ENCODE measurements around the gene MAP4K4. TPM values are rescaled to one million over a fixed set of nuclear protein-coding genes. Genes with fewer than 3 reads are reported as not detected.

Gene MAP4K4
- total RNA-seq, 2 experiments from 2014 or later, result 67.2 to 181 TPM

- no peak overlapping the region for H2AFZ ChIP-seq (ENCODE audit: low read length)
- ChIA-PET CTCF (ENCODE audit: unreplicated experiment) (interaction anchor here (0.6 kb wide), 2 partner anchors 28 to 35 kb away, joined by 3 read pairs; no protein-coding TSS in a partner anchor), POLR2A (interaction anchor here (0.6 to 2.6 kb wide), 8 partner anchors 12 to 55 kb away, joined by 3 to 19 read pairs (median 4); partner anchors contain the start of gene MAP4K4)
- DNase-seq (ENCODE audit: low spot score), result peak; percentile 78
- peaks cover 34% of the 10 kb centered on the region for H4K20me1 ChIP-seq (ENCODE audit: insufficient read depth, low read length)
- H3K4me2 ChIP-seq (ENCODE audit: low read length), result peak overlapping the region; percentile 76
- H3K9me3 ChIP-seq (ENCODE audit: low read length), result no peaks in the 10 kb centered on the region
- H3K4me1 ChIP-seq (ENCODE audit: insufficient read depth, low read length, poor library complexity, severe bottlenecking), result peaks cover 66% of the 10 kb centered on the region
- H3K4me3 ChIP-seq (ENCODE audit: low read depth, low read length, poor library complexity, severe bottlenecking), result peak overlapping the region; percentile 54
- H3K27ac ChIP-seq (ENCODE audit: low read depth, low read length, poor library complexity, severe bottlenecking), result peak overlapping the region; percentile 91
- peaks cover 11% of the 10 kb centered on the region for H3K36me3 ChIP-seq (ENCODE audit: insufficient read depth, low read length)
- intact Hi-C loops (cut with micrococcal nuclease; ENCODE audit: unreplicated experiment), result no loop called here
- BruUV-seq (replicated peaks), result no TSS peak
- H3K79me2 ChIP-seq (ENCODE audit: insufficient read depth, low read depth, low read length), result peaks cover 81% of the 10 kb centered on the region
- no peaks in the 10 kb centered on the region for H3K9me2 ChIP-seq (ENCODE audit: insufficient read depth, low read length)
- no peak for TF ChIP-seq CTCF (conservative IDR thresholded peaks at IDR 0.05; ENCODE audit: low read length)
- TF ChIP-seq EZH2phosphoT487 (IDR thresholded peaks at IDR 0.05; ENCODE audit: borderline replicate concordance, low read depth, low read length), result no peak
Observed at GRCh38 chr2:101751875-101752619, 54.5 kb downstream of the MAP4K4 start.

DNA sequence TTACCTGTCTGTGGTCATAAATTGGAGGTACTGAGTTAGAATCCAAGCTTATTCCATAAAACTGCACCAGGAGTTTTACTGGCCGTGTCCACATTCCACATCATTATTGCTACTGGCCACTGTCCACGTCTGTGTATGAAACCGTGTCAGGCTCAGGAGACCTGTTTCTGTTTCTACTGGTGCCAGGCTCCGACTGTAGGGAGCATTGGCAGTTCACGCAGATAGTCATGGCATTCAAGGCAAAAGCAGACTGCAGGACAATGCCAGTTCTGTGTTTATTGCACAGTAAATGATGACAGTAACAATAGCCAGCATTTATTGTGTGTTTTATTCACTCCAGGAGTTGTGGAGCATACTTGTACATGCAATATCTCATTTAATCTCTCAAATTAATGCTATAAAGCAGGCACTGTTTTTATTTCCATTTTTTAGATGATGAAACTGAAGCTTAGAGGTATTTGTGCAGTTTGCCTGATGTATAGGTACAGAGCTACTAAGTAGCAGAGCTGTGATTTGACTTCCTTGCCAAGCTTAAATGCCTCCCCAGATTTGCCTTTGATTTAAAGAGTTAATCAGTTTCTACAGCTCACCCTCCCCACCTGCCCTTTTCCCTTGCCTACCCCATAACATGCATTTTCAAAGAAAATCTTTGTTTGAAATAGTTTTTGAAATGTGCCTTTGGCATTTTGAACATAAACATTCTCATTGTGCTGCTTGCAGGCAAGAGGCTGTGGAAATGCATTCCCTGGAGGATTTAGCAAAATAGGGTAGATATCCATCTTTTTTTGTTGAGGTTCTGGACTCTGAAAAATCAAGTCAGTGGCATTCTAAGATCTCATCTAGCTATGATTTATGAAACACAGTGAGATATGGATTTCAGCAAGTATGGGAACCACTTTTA, 55.5 kb downstream of the MAP4K4 start:
- Histone ChIP-seq H3K36me3 (ENCODE audit: insufficient read depth, low read length) (peaks cover 5% of the 10 kb centered on the region), H3K27ac (ENCODE audit: low read depth, low read length, poor library complexity, severe bottlenecking) (peak overlapping the region; percentile 91), H3K4me3 (ENCODE audit: low read depth, low read length, poor library complexity, severe bottlenecking) (peak overlapping the region; percentile 54), H4K20me1 (ENCODE audit: insufficient read depth, low read length) (peaks cover 35% of the 10 kb centered on the region), H3K4me1 (ENCODE audit: insufficient read depth, low read length, poor library complexity, severe bottlenecking) (peaks cover 74% of the 10 kb centered on the region), H3K9me3 (ENCODE audit: low read length) (no peaks in the 10 kb centered on the region), H2AFZ (ENCODE audit: low read length) (no peak overlapping the region), H3K4me2 (ENCODE audit: low read length) (peak overlapping the region; percentile 76), H3K9me2 (ENCODE audit: insufficient read depth, low read length) (no peaks in the 10 kb centered on the region), H3K79me2 (ENCODE audit: insufficient read depth, low read depth, low read length) (peaks cover 81% of the 10 kb centered on the region)
- TF ChIP-seq CTCF (conservative IDR thresholded peaks at IDR 0.05; ENCODE audit: low read length) (no peak), EZH2phosphoT487 (IDR thresholded peaks at IDR 0.05; ENCODE audit: borderline replicate concordance, low read depth, low read length) (no peak)
- POLR2A ChIA-PET, result interaction anchor here (0.7 to 3.5 kb wide), 7 partner anchors 7 to 56 kb away, joined by 3 to 19 read pairs (median 6); partner anchors contain the start of gene MAP4K4
- BruUV-seq (replicated peaks), result no TSS peak
- intact Hi-C loops (cut with micrococcal nuclease; ENCODE audit: unreplicated experiment), result no loop called here
- CTCF ChIA-PET (ENCODE audit: unreplicated experiment), result no interaction called here
- DNase-seq (ENCODE audit: low spot score), result no peak
